Measurements from ENCODE around the gene MAGI2.

GRCh38 chr7:78052112-78052511 is 1401.4 kb downstream of the MAGI2 start:
- TF ChIP-seq EZH2 (IDR thresholded peaks at IDR 0.05; ENCODE audit: insufficient read depth, poor library complexity, severe bottlenecking) = no peak
- TF ChIP-seq EZH2phosphoT487 (IDR thresholded peaks at IDR 0.05; ENCODE audit: insufficient read depth, low read depth) = no peak
